Amygdala (tissue), 56 donors: ENCODE measurements around the gene CEP128.

Experiments used
- DNase-seq, 56 donors: peaks; one replicate each; lab custom pipeline; 2025; lab: John Stamatoyannopoulos, UW

Gene CEP128

DNA sequence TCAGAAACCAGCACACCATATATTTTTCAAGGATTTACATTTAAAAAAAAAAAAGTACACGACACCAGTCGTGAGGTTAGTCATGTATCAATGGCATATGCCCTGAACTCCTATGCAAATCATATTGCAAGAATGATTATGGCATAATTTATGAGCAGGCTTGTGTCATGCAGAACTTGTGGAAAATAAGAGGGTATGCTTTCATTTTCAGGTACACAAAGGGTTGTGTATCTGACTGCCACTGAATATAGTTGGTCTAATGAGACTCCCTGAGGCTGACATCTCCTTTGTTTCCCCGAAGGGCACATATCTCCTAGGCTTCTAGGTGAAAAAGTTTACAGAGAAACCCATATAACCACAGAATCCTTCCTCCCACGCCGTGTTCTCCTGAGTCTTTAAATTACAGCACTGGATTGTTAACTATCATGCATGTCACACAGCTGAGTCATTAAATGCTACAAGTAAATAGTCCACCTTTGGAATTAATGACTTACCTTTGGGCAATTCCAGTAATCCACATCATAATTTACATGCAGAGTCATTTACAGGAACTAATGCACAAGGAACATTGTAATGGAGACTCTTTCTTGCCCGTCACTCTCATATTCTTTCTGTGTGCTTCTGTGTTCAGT is 373.5 kb downstream of the CEP128 start:
- no peak for DNase-seq

DNA sequence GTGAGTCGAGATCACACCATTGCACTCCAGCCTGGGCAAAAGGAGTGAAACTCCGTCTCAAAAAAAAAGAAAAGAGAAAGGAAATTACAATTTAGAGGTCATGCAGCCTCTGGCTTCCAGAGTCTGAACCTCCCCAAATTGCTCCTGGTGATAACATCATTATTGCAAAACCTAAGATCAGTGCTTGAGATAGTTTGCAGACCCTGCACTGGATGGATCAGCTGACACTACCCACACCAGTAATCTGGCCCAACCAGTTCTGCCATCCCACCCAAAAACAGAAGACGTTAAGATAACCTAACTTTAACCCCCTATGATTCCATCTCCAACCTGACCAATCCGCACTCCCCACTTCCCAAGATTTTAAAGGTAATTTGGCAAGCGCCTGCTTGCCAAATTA is 376.5 kb downstream of the CEP128 start:
- DNase-seq, result no peak

DNA sequence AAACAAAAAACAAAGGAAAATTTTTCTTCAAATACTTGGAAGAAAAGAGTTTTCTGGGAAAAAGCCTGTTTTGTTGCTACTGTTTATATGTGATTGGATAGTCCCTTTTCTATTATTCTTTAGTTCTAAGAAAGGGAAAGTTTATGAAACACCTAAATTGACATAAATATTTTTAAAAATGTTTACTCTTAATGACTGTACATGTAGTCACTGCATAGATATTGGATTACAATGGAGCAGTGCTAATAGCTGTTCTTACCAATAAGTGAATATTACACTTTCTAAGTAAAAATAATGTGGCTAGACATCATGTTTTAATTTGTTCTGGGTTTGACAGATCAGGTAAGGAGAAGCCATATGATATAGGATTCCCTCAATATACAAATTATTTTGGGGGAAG is 377.5 kb downstream of the CEP128 start:
- no peak for DNase-seq

DNA sequence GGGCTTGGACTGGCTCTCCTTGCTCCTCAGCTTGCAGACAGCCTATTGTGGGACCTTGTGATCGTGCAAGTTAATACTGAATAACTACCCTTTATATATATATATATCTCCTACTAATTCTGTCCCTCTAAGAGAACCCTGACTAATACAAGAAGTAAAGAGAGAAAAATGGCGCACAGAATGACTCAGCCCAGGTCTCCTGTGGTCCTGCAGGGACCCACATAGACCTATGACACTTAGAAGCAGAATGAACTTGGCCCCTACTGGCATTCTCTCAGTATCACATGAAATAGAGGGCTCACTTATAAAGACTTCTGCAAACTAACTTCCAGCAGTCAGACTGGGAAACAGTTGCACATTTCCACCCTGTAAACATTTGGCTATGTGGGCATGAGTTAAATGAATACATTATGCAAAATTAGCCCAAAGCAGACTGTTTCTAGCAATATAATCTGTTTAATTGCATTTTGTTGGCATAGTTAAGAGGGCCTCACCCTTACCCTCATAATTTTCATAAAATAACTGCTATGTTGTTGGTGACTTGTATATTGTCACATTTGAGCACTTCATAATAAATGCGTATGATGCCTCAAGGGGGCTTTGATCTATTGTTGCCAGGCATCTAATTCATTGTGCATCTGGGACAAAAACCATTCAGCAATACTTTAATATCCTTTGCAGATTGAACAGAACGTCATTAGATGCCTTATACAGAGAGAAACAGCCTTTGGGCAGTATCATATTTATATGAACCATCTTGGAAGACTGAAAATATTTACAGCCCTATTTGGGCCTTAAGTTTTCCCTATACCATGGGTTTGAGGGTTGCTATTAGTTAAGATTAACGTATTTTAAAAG is 380.5 kb downstream of the CEP128 start:
- DNase-seq, result no peak

DNA sequence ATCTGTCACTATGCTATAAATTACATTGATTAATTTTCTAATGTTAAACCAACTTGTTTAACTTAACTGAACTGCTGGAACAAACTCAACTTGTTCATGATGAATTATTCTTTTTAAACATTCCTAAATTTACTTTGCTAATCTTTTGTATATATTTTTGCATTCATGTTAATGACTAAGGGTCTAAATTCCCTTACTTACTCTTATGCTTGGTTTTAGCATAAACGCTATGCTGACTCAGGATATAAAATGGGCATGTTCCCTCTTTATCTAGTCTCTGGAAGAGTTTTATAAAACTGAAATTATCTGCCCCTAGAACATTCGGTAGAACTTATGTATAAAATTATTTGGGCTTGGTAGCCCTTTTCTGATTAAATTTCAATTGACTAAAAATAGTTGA is 387.4 kb downstream of the CEP128 start:
- DNase-seq, result no peak

DNA sequence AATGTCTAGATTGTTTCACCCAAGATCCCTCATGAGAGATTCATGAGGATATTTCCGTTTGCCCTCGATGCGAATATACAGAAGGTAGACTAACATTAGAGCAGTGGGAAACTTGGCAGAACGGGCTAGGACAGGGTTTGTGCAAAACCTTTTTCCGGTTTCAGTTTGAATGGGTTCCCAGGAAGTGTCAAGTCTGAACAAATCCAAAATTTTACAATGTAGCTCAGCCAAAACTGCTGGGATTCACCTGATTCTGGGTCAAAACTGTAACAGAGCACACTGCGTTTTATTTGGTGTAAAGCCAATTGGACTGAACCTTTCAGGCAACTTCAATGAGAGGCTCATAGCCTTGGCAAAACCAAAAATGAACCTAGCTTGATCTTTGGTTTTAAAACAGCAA is 392.4 kb downstream of the CEP128 start:
- peak in 17 of 56 donors; percentile 1 to 39 (median 5) for DNase-seq

DNA sequence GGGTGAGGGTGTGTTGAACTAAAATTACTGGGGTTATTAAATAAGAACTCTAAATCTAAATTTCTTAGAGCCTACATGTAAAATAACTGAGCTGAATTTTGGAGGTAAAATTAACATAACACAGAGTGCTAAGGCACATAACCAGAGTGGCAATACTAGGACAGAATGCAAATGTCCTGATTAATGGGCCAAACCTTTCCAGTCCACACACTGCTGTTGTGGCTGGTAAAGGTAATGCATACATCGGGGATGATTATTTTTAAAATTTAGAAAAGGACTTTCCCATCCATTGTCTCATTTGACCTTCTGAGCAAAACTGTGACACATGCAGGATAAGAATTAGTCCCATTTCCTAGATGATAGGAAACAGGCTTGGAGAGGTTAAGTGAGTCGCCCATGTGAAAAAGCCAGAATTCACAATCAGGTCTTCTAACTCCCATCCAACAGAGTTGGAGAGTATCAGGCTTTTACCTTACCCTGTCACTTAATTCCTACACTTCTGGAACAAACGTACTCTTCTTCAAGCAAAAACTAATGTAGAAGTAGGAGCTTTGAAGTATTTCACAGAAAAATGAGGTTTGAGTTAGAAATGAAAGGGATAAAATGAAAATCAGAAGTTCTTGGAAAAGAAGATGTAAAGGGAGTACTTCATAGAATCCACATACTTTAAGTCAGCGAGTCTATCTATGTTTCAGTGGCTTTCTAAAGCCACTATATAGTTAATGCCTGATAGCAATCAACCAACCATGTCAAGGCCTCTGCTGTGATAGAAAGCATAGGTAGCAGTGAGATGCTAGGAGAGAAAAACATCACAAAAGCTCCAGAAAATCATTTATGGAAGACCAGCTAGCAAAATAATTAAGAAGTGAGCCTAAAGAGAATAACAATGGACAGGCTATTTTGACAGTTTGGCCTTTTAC is 395.3 kb downstream of the CEP128 start:
- DNase-seq, result no peak

DNA sequence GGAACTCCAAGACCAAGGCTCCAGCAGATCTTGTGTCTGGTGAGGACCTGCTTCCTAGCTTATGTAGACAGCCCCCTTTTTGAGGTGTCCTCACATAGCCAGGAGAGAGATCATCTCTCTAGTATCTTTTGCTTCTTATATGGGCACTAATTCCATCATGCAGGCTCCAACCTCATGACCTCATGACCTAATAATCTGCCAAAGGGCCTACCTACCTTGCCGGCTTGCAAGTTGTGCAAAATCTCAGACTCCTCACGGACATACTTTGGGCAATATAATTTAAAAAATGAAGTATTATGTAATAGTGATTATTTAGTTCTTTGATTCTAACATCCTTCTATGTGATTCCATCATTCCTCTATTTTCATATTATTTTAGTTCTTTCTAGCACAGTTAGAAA is 397.2 kb downstream of the CEP128 start:
- DNase-seq, result no peak

DNA sequence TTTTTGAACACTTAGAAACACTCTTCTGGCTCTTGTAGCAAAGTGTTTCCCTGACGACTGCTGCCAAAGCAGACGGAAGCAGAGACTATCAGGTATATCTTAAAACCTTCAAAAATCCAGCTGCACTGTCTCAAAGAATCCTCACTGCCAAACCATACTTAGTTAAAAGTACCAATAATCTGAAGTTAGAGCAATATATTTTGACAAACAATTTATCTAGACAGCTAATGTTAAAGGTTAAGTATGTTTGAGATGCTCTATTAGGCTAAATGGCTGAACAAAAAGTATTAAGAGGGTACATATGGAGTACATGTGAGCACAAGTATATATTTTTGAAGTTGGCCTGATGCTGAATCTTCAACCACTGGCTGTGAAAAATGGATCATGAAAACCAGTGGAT is 398.3 kb downstream of the CEP128 start:
- DNase-seq, result no peak

DNA sequence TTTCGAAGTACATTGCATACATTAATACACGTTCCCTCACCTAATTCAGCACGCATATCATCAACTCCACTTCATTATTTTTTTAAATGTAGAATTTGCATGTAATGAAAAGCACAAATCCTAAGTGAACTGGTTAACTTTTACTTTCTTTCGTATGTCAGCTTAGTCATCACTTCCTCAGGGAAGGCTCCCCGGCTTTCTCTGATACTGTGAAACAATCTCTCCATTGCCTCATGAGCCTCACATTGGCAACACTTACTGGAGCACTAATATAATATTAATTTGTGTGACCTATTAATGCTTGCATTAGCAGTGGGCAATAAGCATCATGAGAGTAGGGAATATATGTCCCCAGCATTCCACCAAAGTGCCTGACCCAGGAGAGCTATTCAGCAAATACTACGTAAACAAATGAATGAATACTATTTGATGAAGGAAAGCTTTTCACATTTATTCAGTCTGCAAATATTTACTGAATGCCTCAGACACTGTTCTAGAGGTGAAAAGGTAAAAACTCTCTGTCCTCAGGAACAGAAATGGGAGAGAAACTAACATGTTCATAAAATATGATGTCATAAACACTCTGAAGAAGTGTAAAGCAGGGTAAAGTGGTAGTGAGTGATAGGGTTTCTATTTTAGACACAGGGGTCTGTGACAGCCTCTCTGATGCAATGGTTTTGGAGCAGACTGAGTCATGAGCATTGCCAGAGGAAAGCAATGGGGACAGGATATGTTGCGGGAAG is 402.7 kb downstream of the CEP128 start:
- no peak for DNase-seq

DNA sequence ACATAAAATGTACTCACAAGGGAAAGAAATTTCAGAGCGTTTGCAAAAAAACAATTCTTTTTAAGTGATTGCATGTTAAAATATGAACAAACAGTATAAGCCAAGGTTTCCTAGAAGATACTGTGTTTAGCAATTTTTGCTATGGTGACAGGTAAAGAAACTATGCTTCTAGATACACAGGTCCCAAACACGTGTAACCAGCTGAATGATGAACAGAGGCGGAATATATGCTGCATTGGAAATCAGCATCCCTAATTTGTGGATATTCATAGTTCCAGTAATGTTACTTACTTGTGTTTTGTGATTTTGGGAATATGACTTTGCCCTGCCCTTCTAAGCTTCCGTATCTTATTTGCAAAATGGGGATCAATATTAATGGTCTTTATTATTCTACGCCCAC is 403.9 kb downstream of the CEP128 start:
- no peak for DNase-seq

DNA sequence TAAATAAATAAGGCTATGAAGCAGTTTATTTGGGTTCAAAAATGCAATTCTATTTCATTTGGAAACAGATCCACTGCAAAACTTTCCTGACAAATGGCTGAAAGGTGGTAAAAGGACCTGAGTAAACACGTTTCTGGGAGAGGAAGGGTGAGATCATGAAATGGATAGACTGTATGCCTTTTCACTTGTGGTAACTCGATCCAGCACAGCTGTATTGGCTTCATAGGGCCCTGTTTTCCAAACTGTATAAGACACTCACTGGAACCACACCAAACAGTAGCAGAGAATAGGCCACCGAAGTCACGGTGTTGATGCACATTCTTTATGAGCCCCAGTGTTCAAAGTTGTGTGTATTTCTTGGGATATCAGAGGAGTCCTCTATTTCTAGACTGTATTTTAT is 405.1 kb downstream of the CEP128 start:
- DNase-seq, result no peak

DNA sequence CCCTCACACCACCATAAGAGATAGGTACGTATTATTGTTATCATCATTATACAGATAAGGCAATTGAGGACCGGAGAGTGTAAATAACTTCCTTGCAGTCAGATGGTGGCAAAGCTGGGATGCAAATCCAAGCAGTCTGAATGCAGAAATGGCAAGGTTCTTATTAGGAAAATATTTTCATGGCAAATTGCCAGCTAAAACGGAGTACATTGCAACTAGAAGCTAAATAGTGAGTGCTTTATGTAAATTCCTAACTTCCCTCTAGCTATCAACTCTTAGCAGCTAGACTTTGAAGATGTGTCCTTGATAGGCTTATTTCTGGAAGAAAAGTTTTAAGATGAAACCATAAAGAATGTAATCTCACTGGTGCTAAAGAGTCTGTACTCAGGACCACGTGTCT is 406.4 kb downstream of the CEP128 start:
- DNase-seq, result no peak

DNA sequence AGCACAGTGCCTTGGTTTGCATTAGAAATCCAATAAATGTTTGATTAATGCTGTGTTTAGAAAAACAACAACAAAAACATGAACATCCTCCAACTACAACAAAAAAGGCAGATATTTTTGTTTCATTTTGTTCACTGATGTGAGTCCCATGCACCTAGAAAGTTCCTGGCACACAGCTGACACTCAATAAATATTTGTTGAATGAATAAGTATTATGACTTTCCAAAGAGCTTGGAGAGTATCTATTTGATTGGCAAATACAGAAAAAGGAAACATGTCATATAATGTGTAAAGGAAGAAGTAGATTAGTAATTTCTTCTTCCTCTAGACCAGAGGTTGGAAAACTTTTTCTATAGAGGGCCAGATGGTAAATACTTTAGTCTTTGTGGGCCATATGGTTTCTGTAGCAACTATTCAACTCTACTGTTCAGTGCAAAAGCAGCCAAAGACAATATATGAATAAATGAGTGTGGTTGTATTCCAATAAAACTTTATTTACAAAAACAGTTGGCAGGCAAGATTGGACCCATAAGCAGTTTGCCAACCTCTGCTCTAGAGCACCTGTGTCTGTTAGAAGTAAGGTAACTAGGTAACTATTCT is 417.9 kb downstream of the CEP128 start:
- no peak for DNase-seq

DNA sequence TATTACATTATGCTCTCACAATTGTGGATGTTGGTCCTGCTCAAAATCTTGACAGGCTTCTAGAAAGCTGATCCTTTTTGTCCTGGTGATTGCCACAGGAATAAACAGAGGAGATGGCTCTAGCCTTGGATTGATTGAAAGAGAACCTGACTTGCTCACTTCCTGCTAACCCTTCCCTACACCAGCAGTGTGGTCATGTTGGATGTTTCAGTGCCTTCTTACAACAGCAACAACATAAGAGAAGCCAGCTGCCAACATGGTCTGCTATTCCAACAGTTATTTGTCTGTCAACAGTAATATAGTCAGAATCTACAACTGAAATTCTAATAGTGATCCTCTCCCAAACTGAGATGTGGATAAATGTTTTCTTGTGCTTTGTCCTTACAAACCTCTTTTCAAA is 418.6 kb downstream of the CEP128 start:
- no peak for DNase-seq

DNA sequence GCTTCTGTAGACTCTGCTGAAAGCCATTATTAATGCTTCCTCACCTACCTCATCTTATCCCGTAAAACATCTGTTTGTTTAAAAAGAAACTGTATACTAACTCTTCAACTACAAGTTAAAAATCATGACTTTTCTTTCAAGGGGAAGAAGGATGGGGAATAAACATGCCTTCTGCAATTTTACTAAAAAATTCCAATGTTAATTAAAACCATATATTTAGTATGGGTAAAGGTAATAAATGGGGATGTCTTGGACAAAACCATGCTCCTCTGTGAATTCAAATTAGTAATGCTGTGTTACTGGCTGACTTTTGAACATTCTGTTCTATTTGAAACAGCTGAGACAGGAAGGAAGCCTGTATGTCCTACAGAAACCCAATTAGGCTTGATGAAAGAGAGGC is 419.1 kb downstream of the CEP128 start:
- DNase-seq, result no peak

DNA sequence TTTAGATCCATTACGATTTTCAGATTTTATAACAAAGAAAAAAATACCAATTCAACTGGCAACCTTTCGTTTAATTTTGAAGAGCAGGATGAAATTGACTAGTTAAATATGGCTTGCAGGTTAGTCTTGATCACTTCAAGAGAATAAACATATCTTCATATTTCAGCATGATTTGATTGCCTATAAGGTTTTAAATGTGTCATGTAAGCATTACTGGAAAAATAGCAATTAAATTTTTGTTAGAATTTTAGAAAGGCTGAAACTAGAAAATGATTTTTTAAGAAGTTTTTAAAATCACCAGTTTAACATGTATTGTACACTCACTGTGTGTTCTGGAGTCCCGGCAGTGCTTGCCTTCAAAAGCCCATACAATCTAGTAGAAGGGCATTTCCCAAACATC is 420.1 kb downstream of the CEP128 start:
- DNase-seq, result no peak

DNA sequence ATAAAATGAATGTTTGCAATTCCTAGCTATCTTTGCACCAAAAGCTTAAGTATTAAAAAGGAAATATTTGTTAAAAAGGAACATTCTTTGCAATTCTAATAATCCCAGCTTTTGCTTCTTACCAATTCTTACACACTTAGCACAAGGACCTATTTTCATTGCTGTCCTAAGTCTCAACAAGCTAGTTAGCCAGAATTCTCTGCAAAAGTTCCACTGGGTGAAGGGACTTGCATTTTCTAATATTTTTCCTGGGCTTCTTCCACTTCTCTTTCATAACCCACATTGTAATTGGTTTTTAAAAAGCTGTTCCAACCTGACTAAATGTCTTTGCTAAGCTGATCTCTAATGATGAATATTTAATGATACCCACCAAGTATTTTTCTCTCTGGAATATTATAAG is 422.5 kb downstream of the CEP128 start:
- DNase-seq, result no peak

DNA sequence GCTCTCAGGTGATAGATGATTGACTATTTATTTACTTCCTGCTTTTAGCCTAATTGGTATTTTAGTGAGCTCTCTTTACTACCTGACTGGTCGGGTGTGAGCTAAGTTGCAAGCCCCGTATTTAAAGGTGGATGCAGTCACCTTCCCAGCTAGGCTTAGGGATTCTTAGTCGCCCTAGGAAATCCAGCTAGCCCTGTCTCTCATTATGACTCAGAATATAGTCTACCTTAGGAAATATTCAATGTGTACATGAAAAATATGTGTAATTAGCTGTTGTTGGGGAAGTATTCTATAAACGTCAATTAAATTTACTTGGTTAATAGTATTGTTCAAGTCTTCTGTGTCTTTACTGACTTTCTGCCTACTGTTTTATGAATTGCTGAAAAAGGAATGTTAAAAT is 423.4 kb downstream of the CEP128 start:
- DNase-seq, result no peak

DNA sequence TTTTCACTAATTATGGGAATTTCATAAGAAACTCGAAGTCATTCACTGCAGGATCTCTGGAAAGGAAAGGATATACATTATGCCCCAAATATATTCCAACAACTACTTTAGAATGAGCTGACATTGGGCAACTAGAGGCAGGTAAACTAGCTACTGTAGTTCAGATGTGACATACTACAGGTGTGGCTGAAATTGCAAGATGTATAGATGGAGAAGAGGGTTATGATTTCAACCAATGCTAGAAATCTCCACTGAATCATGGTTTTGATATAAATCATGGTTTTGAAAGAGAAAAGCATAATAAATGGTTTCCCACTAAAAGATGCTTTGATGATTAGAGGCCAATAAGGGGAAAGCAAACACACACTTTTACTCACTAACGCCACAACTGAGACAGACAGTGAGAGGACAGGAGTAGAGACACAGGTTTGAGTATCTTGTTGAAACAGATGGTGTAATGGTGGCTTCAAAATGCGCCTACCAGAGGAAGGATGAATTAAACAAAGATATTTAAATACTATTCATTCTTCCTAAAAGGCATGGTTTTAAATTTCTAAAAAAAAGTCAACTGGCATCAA is 434.2 kb downstream of the CEP128 start:
- no peak for DNase-seq
